HCT116 (cell line): ENCODE results near the gene PNPLA2. TPM values are rescaled to one million over a fixed set of nuclear protein-coding genes. Genes with fewer than 3 reads are reported as not detected.

Experiments used
- ATAC-seq: fragments of 200-7000 bp; cut with Tn5 transposase; 2 replicates; pipeline ENCODE4 v1.9.1; 2020; ENCODE audit warnings: mild to moderate bottlenecking, moderate library complexity
- BruUV-seq: library from RNA; stranded (reverse); fragments of 400-500 nt; replicated peaks from 2 replicates; lab custom pipeline; 2021; lab: Mats Ljungman, UMichigan
- CTCF ChIA-PET: fragments of 300-600 bp; sonication (Branson Sonifier 250); formaldehyde crosslinking; loops from one replicate; lab custom pipeline; 2021; ENCODE audit warnings: antibody characterized with exemption; lab: Charles Lee
- POLR2A ChIA-PET: fragments of 300-600, 350-600 bp; sonication (Branson Sonifier 250); formaldehyde crosslinking; loops from one replicate; lab custom pipeline; 2021; ENCODE audit warnings: antibody characterized with exemption; lab: Charles Lee
- RAD21 ChIA-PET, 2 experiments: fragments of 300-600 bp; sonication (Branson Sonifier 250); formaldehyde crosslinking; loops; one replicate each; lab custom pipeline; 2023; ENCODE audit warnings: low total read pairs in 2 of 2; ENCODE audit not compliant: uncharacterized antibody in 2 of 2, unreplicated experiment in 2 of 2, low non-redundant PET in 1 of 2; lab: Charles Lee
- DNase-seq: peaks from one replicate; pipeline ENCODE4 v3.0.0-alpha.2; 2010; ENCODE audit warnings: low read depth, low spot score
- H2AFZ ChIP-seq: fragments of 200-600 bp; shearing (Covaris generic), sonication (generic); 2 replicates; pipeline ENCODE4 v1.6.1; 2017; ENCODE audit warnings: low read depth, mixed run types, mixed read lengths, antibody characterized with exemption, low read length; ENCODE audit not compliant: poor library complexity, severe bottlenecking
- H3K27ac ChIP-seq: 2 replicates; pipeline ENCODE4 v1.5.1; 2012; ENCODE audit warnings: low read depth, low read length
- H3K27me3 ChIP-seq: fragments of 200-600 bp; sonication (generic); 2 replicates; pipeline ENCODE4 v1.6.1; 2016; ENCODE audit warnings: mixed run types, low read length, mixed read lengths; ENCODE audit not compliant: insufficient read depth
- H3K36me3 ChIP-seq, 2 experiments: fragments of 200-500 bp in 1 of 2; fragments of 200-600 bp in 1 of 2; sonication (Bioruptor generic) in 1 of 2; sonication (generic) in 1 of 2; 2 replicates each; pipeline versions ENCODE4 v1.5.1 to v1.6.1; 2014 to 2016; ENCODE audit warnings: low read length in 2 of 2, inconsistent platforms in 1 of 2, mixed read lengths in 1 of 2, mixed run types in 1 of 2; ENCODE audit not compliant: insufficient read depth in 2 of 2, control insufficient read depth in 1 of 2
- H3K4me1 ChIP-seq, 2 experiments: fragments of 200-600 bp in 1 of 2; sonication (generic) in 1 of 2; 2 replicates each; pipeline versions ENCODE4 v1.5.1 to v1.6.1; 2012 to 2017; ENCODE audit warnings: low read length in 2 of 2, inconsistent platforms in 1 of 2, mild to moderate bottlenecking in 1 of 2, mixed read lengths in 1 of 2, mixed run types in 1 of 2, moderate library complexity in 1 of 2; ENCODE audit not compliant: insufficient read depth in 2 of 2, control insufficient read depth in 1 of 2
- H3K4me2 ChIP-seq: fragments of 200-600 bp; sonication (generic); 2 replicates; pipeline ENCODE4 v1.6.1; 2017; ENCODE audit warnings: mixed run types, low read length, mixed read lengths
- H3K4me3 ChIP-seq, 2 experiments: fragments of 200-600 bp in 1 of 2; sonication (generic) in 1 of 2; replicated peaks in 1 of 2; 2 replicates each; pipeline ENCODE4 v1.5.1; 2011 to 2016; ENCODE audit warnings: low read length in 2 of 2, control low read depth in 1 of 2, low read depth in 1 of 2, mild to moderate bottlenecking in 1 of 2, mixed read lengths in 1 of 2, mixed run types in 1 of 2
- H3K79me2 ChIP-seq: fragments of 200-600 bp; sonication (generic); 2 replicates; pipeline ENCODE4 v1.6.1; 2017; ENCODE audit warnings: mild to moderate bottlenecking, mixed run types, low read length, moderate library complexity, mixed read lengths; ENCODE audit not compliant: insufficient read depth
- H3K9ac ChIP-seq: fragments of 200-600 bp; sonication (generic); 2 replicates; pipeline ENCODE4 v1.6.1; 2016; ENCODE audit warnings: low read length, mixed read lengths
- H3K9me2 ChIP-seq: fragments of 200-600 bp; sonication (generic), shearing (Covaris generic); 2 replicates; pipeline ENCODE4 v1.6.1; 2017; ENCODE audit warnings: mixed run types, mild to moderate bottlenecking, moderate library complexity; ENCODE audit not compliant: insufficient read depth
- H3K9me3 ChIP-seq, 2 experiments: fragments of 200-500 bp in 1 of 2; fragments of 200-600 bp in 1 of 2; sonication (Bioruptor generic) in 1 of 2; sonication (generic) in 1 of 2; 2 replicates each; pipeline ENCODE4 v1.6.1; 2014 to 2017; ENCODE audit warnings: low read length in 2 of 2, mixed read lengths in 2 of 2, inconsistent platforms in 1 of 2, low read depth in 1 of 2, mild to moderate bottlenecking in 1 of 2, mixed run types in 1 of 2, moderate library complexity in 1 of 2; ENCODE audit not compliant: control insufficient read depth in 1 of 2, insufficient read depth in 1 of 2
- H4K20me1 ChIP-seq: fragments of 200-600 bp; sonication (generic), shearing (Covaris generic); 2 replicates; pipeline ENCODE4 v1.6.1; 2017; ENCODE audit warnings: mixed run types, mild to moderate bottlenecking, moderate library complexity; ENCODE audit not compliant: insufficient read depth
- ELF1 ChIP-seq: IDR thresholded peaks from 2 replicates; pipeline ENCODE4 v1.6.1; 2012; ENCODE audit warnings: low read depth, borderline replicate concordance
- EZH2 ChIP-seq: fragments of 200-600 bp; sonication (generic); IDR thresholded peaks from 2 replicates; pipeline ENCODE4 v1.6.1; 2017; ENCODE audit warnings: antibody characterized with exemption, mixed run types
- JUND ChIP-seq: IDR thresholded peaks from 2 replicates; pipeline ENCODE4 v1.6.1; 2012
- RAD21 ChIP-seq: IDR thresholded peaks from 2 replicates; pipeline ENCODE4 v1.6.1; 2012; ENCODE audit warnings: low read depth, mild to moderate bottlenecking
- TCF7L2 ChIP-seq: IDR thresholded peaks from 2 replicates; pipeline ENCODE4 v1.7.0; 2011; ENCODE audit warnings: borderline replicate concordance, inconsistent platforms; ENCODE audit not compliant: insufficient read depth, insufficient read length; ENCODE audit errors: extremely low read depth
- intact Hi-C: fragments of 100-400 bp; cut with micrococcal nuclease; formaldehyde crosslinking; loops from 2 replicates; pipeline ENCODE4 v1.10.0; 2022
- total RNA-seq: library from RNA; stranded (reverse); gene quantifications from one replicate; pipeline ENCODE4 v1.2.1, GENCODE V29; 2021; ENCODE audit not compliant: unreplicated experiment
- TF ChIP-seq, protein P1 (sequence below): IDR thresholded peaks from 2 replicates; pipeline ENCODE4 v1.6.1; 2012
- TF ChIP-seq, protein P2 (sequence below): IDR thresholded peaks from 2 replicates; pipeline ENCODE4 v1.6.1; 2011; ENCODE audit warnings: mild to moderate bottlenecking, low read length, moderate library complexity; ENCODE audit not compliant: insufficient replicate concordance; ENCODE audit errors: extremely low read depth
- TF ChIP-seq, protein P3 (sequence below), 3 experiments: fragments of 200-600 bp in 1 of 3; sonication (generic) in 1 of 3; IDR thresholded peaks in 2 of 3; conservative IDR thresholded peaks in 1 of 3; 2 replicates each; pipeline ENCODE4 v1.5.1; 2012 to 2017; ENCODE audit warnings: low read depth in 2 of 3, low read length in 2 of 3, antibody characterized with exemption in 1 of 3, borderline replicate concordance in 1 of 3, control low read depth in 1 of 3, mild to moderate bottlenecking in 1 of 3, mixed read lengths in 1 of 3, mixed run types in 1 of 3, moderate library complexity in 1 of 3; ENCODE audit not compliant: insufficient read depth in 1 of 3

The PNPLA2 gene
- total RNA-seq, 1 experiment from 2014 or later, result 124 TPM

DNA sequence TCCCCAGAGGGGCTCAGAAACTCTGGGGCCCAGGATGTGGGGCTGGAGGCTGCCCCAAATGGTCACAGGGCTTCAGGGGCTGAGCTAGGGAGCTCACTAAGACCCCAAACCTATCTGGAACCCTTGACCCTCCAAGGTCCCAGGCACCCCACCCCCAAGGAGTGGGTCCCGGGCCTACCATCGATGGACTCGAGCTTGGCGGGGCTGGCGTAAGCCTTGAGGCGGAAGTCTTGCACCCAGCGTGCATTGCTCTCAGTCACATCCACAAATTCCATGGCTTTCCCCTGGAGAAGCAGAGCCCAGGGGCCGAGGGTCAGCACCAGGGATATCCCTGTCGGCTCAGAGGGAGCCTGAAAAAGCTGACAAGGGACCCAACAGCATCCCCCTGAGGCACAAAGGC is 44.9 kb upstream of the PNPLA2 start:
- POLR2A ChIA-PET, result no interaction called here

DNA sequence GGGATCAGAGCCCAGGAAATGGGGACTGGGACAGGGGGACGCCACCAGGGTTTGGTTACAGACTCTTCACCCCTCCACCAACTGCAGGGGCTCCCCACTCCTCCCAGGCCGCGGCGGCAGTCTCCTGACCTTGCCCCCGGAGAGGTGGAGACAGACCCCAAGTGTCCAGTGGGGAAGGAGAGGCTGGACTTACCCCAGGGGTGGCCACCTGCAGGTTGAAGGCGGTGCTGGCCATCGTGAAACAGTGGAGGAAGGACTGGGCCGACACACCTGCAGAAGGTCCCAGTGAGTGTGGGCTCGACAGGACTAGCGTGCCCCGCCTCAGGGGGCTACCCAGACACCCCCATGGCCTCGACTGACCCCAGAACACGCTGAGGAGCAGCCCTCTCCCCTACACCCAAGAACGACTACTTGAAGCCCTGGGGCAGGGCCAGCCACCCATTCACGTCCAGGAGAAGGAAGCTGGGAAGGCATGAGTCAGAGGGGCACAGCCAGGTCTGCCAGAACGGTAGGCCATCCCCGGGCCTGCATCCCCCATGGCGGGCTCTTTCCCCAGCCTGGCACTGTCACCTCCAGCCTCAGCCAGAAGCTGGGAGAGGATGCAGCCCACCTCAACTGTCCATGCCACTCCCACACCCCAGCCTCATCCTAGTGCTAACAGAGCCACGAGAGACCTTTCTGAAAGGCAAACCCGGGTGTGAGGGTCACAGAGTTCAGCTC is 43.7 kb upstream of the PNPLA2 start:
- no peaks in the 10 kb centered on the region for H3K9me2 ChIP-seq
- TF ChIP-seq, protein P1, sequence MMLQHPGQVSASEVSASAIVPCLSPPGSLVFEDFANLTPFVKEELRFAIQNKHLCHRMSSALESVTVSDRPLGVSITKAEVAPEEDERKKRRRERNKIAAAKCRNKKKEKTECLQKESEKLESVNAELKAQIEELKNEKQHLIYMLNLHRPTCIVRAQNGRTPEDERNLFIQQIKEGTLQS, result no peak
- TF ChIP-seq EZH2, result no peak
- TF ChIP-seq, protein P2, sequence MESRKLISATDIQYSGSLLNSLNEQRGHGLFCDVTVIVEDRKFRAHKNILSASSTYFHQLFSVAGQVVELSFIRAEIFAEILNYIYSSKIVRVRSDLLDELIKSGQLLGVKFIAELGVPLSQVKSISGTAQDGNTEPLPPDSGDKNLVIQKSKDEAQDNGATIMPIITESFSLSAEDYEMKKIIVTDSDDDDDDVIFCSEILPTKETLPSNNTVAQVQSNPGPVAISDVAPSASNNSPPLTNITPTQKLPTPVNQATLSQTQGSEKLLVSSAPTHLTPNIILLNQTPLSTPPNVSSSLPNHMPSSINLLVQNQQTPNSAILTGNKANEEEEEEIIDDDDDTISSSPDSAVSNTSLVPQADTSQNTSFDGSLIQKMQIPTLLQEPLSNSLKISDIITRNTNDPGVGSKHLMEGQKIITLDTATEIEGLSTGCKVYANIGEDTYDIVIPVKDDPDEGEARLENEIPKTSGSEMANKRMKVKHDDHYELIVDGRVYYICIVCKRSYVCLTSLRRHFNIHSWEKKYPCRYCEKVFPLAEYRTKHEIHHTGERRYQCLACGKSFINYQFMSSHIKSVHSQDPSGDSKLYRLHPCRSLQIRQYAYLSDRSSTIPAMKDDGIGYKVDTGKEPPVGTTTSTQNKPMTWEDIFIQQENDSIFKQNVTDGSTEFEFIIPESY, result no peak
- TF ChIP-seq, protein P3, sequence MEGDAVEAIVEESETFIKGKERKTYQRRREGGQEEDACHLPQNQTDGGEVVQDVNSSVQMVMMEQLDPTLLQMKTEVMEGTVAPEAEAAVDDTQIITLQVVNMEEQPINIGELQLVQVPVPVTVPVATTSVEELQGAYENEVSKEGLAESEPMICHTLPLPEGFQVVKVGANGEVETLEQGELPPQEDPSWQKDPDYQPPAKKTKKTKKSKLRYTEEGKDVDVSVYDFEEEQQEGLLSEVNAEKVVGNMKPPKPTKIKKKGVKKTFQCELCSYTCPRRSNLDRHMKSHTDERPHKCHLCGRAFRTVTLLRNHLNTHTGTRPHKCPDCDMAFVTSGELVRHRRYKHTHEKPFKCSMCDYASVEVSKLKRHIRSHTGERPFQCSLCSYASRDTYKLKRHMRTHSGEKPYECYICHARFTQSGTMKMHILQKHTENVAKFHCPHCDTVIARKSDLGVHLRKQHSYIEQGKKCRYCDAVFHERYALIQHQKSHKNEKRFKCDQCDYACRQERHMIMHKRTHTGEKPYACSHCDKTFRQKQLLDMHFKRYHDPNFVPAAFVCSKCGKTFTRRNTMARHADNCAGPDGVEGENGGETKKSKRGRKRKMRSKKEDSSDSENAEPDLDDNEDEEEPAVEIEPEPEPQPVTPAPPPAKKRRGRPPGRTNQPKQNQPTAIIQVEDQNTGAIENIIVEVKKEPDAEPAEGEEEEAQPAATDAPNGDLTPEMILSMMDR (IDR thresholded peaks at IDR 0.05 in 2 of 3, conservative IDR thresholded peaks at IDR 0.05 in 1 of 3; ENCODE audit: borderline replicate concordance in 1 of 3, insufficient read depth in 1 of 3, low read depth in 2 of 3, low read length in 2 of 3), result 0 out of 6 replicates have a peak, but pooled peaks of 1 of the 3 experiments have one; percentile 5
- ChIA-PET POLR2A (interaction anchor here (0.8 kb wide), 1 partner anchor 11 kb away, joined by 4 read pairs; no protein-coding TSS in a partner anchor), RAD21 (no interaction called here), CTCF (interaction anchor here (1.0 to 1.7 kb wide), 4 partner anchors 9 to 33 kb away, joined by 3 to 4 read pairs (median 3); no protein-coding TSS in a partner anchor)
- no peak for ATAC-seq
- peak overlapping the region; percentile 4 to 9; a peak in 2 of 4 replicates for H3K4me3 ChIP-seq
- H3K79me2 ChIP-seq, result peaks cover 89% of the 10 kb centered on the region
- H2AFZ ChIP-seq, result no peak overlapping the region
- peaks cover 18 to 38% of the 10 kb centered on the region in 2 experiments; a peak in 3 of 4 replicates for H3K36me3 ChIP-seq
- H3K4me2 ChIP-seq, result peak overlapping the region; percentile 92
- intact Hi-C loops, result no loop called here
- peaks cover 15 to 32% of the 10 kb centered on the region in 2 experiments for H3K4me1 ChIP-seq
- no TSS peak for BruUV-seq
- H3K27ac ChIP-seq, result peak overlapping the region; percentile 95; the same call in 1 of the 2 replicates
- H3K9me3 ChIP-seq, result no peaks in the 10 kb centered on the region
- H3K9ac ChIP-seq, result peak overlapping the region; percentile 99
- DNase-seq, result no peak
- no peaks in the 10 kb centered on the region for H3K27me3 ChIP-seq
- no peaks in the 10 kb centered on the region for H4K20me1 ChIP-seq

More for the DNA sequence above, 44.9 kb upstream of the PNPLA2 start:
- Histone ChIP-seq H4K20me1 (no peaks in the 10 kb centered on the region), H3K4me3 (no peak overlapping the region), H3K4me2 (no peak overlapping the region), H3K79me2 (peaks cover 77% of the 10 kb centered on the region), H2AFZ (no peak overlapping the region), H3K9ac (no peak overlapping the region), H3K27me3 (no peaks in the 10 kb centered on the region), H3K9me2 (no peaks in the 10 kb centered on the region), H3K36me3 (peaks cover 19 to 41% of the 10 kb centered on the region in 2 experiments; a peak in 3 of 4 replicates), H3K4me1 (peaks cover 12 to 26% of the 10 kb centered on the region in 2 experiments), H3K9me3 (no peaks in the 10 kb centered on the region), H3K27ac (no peak overlapping the region; the same call in 1 of the 2 replicates)
- DNase-seq (no peak), ATAC-seq (no peak)
- intact Hi-C loops, result no loop called here
- TF ChIP-seq RAD21 (no peak), ELF1 (no peak), TCF7L2 (no peak), JUND (no peak)
- CTCF ChIA-PET, result no interaction called here
- RAD21 ChIA-PET, result no interaction called here
- no TSS peak for BruUV-seq
